Activated CD4-positive, alpha-beta T cell treated with anti-CD3 and anti-CD28 coated beads for 4 hours (primary cell): ENCODE data around the gene HK1.
"Not testable (repeated sequence)": the region's sequence is repeated elsewhere in the genome, so short reads cannot be mapped to it uniquely, and the experiment has no call there.

Experiments
- DNase-seq, 2 donors: peaks; one replicate each; pipeline ENCODE4 v3.0.0-alpha.2; 2020

HK1 gene

DNA sequence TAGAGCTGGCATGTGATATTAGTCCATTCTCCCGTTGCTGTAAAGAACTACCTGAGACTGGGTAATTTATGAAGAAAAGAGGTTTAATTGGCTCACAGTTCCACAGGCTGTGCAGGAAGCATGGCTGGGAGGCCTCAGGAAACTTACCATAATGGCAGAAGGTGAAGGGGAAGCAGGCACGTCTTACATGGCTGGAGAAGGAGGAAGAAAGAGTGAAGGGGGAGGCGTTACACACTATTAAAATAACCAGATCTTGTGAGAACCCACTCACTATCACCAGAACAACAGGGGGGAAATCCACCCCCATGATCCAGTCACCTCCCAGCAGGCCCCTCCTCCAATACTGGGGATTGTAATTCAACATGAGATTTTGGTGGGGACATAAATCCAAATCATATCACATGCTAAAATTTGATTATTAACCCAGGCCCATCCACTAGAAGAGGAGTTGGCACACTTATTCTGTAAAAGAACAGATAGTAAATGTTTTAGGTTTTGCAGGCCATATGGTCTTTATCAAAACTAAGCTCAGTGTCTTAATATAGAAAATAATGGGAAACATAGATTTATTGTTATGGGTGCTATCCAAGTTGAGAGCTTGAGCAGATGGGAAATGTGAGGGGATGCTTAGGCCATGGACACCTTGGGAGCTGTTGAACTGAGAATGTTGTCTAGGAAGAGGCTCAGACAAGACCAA is 18.6 kb upstream of the HK1 start:
- DNase-seq, result no peak

- no peak for DNase-seq
These were observed 17.1 kb upstream of the HK1 start for GRCh38 chr10:69261184-69261583.

DNA sequence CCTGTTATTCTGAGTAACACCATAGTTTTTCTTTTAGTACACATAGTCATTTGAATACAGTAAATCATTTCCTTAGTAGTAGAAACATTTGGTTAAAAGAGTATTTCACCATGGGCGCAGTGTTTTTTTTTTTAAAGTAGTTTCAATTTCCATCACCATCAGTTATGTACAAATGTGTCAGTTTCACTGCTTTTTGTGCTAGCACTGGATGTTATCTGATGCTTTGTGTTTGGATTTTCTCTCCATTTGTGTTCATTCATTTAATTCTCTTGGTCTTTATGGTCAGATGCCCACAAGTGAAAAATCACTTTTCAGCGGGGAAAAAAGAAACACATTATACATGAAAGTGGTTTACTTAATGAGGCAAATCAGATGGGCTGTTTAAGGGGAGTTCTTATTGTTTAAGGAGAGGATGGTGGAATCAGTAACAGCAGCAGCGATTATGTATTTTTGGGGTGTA is 16.0 kb upstream of the HK1 start:
- no peak for DNase-seq

- DNase-seq, result no peak
These were observed 12.8 kb upstream of the HK1 start for GRCh38 chr10:69265521-69265920.

DNA sequence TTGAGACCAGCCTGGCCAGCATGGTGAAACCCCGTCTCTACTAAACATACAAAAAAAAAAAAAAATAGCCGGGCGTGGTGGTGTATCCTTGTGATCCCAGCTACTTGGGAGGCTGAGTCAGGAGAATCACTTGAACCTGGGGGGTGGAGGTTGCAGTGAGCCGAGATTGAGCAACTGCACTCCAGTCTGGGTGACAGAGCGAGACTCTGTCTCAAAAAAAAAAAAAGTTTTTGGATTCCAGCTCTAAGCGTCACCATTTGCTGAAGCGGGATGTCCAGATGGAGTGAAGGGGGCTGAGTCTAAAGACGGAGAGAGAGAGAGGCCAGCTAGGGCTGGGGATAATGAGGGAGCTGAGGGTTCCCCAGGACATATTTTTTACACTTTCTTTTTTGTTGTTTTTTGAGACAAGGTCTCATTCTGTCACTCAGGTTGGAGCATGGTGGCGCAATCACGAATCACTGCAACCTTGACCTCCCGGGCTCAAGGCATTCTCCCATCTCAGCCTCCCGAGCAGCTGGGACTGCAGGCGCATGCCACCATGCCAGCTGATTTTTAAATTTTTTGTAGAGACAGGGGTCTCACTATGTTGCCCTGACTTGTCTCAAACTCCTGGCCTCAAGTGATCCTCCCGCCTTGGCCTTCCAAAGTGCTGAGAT is 9.4 kb upstream of the HK1 start:
- DNase-seq, result no peak

DNA sequence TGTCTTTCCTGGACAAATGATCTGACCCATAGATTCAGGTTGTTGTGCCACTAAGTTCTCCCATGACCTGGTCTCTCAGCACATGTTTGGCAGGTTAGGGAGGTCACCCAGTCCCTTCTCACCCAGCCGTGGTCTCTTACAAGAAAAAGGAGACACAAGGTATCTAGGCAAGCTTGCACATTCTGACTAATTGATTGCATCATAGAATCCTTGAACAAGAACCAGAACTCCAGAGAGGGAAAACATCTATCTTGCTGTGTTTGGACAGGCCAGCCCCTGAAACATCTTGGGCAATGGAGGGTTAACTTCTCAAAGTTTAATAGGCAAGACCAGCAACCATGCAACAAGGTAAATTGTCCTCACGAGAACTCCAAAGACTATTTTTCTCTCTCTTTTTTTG is 8.5 kb upstream of the HK1 start:
- DNase-seq, result no peak

DNA sequence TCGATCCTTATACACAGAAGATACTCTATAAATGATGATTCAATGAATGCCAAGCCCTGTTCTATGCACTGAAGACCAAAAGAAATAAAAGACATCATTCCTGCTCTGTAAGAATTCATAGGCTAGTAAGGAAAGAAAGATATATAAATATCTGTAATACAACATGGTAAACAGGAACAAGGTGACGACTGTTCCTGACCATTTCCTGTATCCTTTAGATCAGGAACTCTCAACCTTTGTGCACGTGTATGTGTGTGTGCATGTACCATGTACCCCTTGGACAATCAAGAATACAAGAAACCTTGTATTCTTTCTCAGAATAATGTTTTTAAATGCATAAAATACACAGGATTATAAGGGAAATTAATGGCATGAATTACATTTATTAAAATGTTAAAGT is 7.3 kb upstream of the HK1 start:
- no peak for DNase-seq

- DNase-seq, result no peak
These were observed 5.7 kb upstream of the HK1 start for GRCh38 chr10:69272624-69273023.

- no peak for DNase-seq
These were observed 2.9 kb upstream of the HK1 start for GRCh38 chr10:69275444-69275843.

- no peak for DNase-seq
These were observed 1.8 kb upstream of the HK1 start for GRCh38 chr10:69276503-69276902.

- DNase-seq, result no peak
These were observed 814 bp downstream of the HK1 start for GRCh38 chr10:69279110-69279509.

GRCh38 chr10:69281507-69282413 is 3.5 kb downstream of the HK1 start:
- DNase-seq, result no peak

GRCh38 chr10:69284402-69284801 is 6.1 kb downstream of the HK1 start:
- DNase-seq, result not testable (repeated sequence)

DNA sequence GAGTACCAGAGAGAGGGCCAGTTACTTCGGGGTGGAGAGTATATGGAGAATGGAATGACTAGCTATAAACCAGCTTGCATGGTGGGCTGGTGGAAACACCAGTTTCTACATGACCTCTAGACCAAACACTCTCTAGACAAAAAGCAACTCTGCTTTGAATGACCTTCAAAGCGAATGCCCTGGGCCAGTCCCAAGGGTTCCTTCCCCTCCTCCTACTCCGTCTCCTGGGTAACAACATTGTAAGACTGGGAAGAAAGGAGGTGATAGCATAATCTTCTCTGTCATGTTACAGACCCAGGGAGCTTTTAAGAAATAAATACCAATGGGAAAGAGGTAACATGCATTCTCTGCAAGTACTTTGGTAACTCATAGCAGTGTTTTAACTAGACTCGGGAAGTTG is 7.4 kb downstream of the HK1 start:
- no peak for DNase-seq

DNA sequence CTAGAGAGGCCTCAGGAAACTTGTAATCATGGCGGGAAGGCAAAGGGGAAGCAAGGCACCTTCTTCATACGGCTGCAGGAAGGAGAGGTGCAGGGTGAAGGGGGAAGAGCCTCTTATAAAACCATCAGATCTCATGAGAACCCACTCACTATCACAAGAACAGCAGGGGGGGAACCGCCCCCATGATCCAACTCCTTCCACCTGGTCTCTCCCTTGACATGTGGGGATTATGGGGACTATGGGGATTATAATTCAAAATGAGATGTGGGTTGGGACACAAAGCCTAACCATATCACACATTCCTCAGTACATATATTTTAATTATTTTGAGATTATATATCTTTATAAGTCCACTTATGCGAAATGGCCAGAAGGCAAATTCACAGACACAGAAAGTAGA is 8.9 kb downstream of the HK1 start:
- DNase-seq, result no peak

DNA sequence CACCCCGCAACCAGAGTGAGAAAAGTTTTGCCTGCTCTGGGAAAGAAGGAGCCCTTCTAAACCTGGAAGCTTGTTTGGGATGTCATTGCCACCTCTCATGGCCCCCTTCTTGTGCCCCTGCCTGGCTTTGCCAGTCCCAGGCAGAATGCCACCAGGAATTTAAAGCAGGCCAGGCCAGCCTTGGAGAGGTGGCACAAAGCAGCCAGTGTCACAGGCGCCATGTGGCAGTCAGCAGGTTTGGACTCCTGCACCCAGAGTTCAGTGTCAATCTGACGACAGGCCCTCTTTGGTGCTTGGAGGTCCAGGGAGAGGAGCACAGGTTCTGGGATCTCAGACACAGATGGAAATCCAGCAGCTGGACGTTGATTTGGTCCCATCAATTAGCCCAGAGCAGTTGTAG is 12.7 kb downstream of the HK1 start:
- no peak for DNase-seq

- DNase-seq, result no peak
These were observed 14.2 kb downstream of the HK1 start for GRCh38 chr10:69292459-69292858.

DNA sequence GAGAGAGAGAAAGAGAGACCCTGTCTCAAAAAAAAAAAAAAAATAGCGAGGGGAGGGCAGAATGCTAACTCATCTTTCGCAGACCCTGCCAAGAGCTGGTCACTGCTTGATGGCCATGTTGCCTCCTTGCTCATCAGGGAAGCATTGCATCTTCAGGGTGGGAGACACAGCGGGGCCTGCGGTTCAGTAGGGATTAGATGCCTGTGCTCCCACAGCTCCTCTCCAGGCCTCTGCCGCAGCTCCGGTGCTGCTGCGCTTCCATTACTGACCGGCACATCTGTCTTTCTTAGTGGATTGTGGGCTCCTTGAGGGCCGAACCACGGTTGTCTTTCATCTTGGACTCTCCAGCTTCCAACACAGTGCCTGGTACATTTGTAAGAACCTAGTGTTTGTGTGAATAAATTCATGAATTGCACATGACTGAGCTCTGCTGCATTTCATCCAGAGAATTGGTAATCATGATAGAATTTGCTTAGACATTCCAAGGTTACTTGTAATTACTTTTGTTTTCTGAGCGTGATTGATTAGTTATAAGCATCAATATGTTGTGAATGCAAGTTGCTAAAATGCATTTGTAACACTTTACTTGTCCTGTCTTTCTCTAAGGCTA is 16.8 kb downstream of the HK1 start:
- no peak for DNase-seq

DNA sequence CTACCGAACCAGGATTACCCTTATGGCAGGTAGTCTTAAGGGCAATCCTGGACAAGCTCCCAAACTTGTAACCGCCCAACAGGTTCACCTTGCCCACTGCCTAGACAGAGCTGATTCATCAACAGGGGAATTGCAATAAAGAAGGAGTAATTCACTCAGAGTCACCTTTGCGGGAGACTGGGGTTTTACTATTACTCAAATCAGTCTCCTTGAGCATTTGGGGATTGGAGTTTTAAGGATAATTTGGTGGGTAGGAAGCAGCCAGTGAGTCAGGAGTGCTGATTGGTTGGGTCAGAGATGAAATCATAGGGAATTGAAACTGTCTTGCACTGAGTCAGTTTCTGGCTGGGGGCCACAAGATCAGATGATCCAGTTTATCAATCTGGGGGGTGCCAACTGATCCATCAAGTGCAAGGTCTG is 25.3 kb downstream of the HK1 start:
- no peak for DNase-seq

- no peak for DNase-seq
These were observed 28.1 kb downstream of the HK1 start for GRCh38 chr10:69306421-69306820.

DNA sequence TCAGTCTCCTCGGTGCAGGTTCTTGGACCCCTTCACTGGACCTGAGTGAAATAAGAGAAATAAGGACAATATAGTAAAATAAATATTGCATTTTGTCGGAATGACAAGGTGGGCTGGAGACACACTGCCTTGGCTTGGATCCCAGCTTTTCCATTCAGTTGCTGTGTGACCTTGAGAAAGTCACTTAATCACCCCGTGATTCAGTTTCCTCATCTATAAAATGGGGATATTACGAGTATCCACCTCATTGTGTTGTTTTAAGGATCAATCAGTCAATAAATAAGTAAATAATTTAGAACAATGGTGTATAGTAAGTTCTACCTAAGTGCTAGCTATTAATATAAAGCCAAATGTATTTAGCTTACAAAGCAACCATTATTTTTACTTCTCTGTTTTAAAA is 29.1 kb downstream of the HK1 start:
- DNase-seq, result no peak

- not testable (repeated sequence) for DNase-seq
These were observed 30.0 kb downstream of the HK1 start for GRCh38 chr10:69308304-69308703.

DNA sequence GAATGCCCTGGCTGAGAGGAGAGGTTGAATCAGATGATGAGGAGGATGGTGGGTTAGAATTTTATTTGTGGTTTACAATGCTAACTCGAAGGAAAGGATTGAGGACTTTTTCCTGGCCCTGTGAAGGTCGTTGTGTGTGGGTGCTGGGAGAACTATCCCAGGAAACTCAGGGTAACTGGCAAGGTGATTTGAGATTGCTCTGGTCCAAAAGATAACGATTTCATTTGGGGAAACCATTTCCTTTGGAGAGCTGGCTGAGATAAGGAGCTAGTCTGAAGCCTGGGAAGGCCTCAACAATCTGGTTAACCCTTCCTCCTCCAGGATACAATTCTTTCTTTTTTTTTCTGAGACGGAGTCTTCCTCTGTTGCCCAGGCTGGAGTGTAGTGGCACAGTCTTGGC is 33.0 kb downstream of the HK1 start:
- DNase-seq, result no peak
